Measurements from ENCODE around the gene ARF1. TPM values are rescaled to one million over a fixed set of nuclear protein-coding genes. Genes with fewer than 3 reads are reported as not detected.

Gene ARF1
- total RNA-seq, 1 donor = 339 TPM

- TF ChIP-seq, protein P1, sequence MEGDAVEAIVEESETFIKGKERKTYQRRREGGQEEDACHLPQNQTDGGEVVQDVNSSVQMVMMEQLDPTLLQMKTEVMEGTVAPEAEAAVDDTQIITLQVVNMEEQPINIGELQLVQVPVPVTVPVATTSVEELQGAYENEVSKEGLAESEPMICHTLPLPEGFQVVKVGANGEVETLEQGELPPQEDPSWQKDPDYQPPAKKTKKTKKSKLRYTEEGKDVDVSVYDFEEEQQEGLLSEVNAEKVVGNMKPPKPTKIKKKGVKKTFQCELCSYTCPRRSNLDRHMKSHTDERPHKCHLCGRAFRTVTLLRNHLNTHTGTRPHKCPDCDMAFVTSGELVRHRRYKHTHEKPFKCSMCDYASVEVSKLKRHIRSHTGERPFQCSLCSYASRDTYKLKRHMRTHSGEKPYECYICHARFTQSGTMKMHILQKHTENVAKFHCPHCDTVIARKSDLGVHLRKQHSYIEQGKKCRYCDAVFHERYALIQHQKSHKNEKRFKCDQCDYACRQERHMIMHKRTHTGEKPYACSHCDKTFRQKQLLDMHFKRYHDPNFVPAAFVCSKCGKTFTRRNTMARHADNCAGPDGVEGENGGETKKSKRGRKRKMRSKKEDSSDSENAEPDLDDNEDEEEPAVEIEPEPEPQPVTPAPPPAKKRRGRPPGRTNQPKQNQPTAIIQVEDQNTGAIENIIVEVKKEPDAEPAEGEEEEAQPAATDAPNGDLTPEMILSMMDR (IDR thresholded peaks at IDR 0.05; ENCODE audit: insufficient read depth, low read depth, low read length) = no peak
- DNase-seq (ENCODE audit: low read depth) = no peak
- no peak overlapping the region for H3K4me3 ChIP-seq (ENCODE audit: low read depth, low read length)
Observed at GRCh38 chr1:228098323-228098931, 15.9 kb downstream of the ARF1 start.

GRCh38 chr1:228099331-228099732 lies 16.8 kb downstream of the ARF1 start:
- no peak for DNase-seq (ENCODE audit: low read depth)
- H3K4me3 ChIP-seq (ENCODE audit: low read depth, low read length) = no peak overlapping the region
- TF ChIP-seq, protein P1 (IDR thresholded peaks at IDR 0.05; ENCODE audit: insufficient read depth, low read depth, low read length) = no peak

DNA sequence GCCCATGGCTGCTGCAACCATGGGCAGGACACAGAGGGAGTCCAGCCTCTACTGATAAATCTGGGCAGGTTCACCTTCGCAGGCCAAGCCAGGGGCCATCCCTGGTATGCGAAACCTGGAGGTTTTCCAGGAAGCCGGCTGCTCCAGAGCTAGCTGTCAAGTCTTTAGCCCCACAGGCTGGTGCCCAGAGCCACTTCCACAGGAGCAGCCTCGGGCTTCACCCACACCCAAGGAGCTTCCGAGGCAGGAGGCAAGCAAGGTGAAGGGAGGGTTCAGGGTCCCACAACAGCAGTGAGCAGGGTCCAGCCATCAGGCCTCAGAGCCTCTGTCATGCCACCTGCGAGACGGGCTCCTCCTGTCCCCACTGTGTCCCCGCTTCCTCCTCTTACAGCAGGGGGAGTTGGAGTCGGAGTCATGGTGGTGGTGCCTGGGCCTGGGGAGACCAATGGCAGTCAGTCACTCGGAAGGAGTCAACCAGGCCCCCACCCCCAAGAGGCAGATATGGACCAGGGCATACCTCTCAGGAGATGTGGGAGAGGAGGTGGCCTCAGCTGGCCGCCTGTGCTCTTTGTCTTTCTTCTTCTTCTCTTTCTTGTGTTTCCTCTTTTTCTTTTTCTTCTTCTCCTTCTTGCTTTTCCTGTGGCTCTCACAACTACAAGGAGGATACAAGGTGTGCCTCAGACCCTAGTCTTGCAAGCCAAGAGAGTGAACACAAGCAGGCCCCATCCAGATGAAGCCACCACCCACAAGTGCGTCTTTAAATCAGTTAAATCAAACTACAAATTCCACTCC lies 18.5 kb downstream of the ARF1 start:
- TF ChIP-seq, protein P1 (IDR thresholded peaks at IDR 0.05; ENCODE audit: insufficient read depth, low read depth, low read length) = no peak
- no peak overlapping the region for H3K4me3 ChIP-seq (ENCODE audit: low read depth, low read length)
- no peak for DNase-seq (ENCODE audit: low read depth)

- peak overlapping the region; percentile 93 for H3K4me3 ChIP-seq (ENCODE audit: low read depth, low read length)
- no peak for DNase-seq (ENCODE audit: low read depth)
- TF ChIP-seq, protein P1 (IDR thresholded peaks at IDR 0.05; ENCODE audit: insufficient read depth, low read depth, low read length) = no peak
Observed at GRCh38 chr1:228101614-228101993, 19.1 kb downstream of the ARF1 start.

DNA sequence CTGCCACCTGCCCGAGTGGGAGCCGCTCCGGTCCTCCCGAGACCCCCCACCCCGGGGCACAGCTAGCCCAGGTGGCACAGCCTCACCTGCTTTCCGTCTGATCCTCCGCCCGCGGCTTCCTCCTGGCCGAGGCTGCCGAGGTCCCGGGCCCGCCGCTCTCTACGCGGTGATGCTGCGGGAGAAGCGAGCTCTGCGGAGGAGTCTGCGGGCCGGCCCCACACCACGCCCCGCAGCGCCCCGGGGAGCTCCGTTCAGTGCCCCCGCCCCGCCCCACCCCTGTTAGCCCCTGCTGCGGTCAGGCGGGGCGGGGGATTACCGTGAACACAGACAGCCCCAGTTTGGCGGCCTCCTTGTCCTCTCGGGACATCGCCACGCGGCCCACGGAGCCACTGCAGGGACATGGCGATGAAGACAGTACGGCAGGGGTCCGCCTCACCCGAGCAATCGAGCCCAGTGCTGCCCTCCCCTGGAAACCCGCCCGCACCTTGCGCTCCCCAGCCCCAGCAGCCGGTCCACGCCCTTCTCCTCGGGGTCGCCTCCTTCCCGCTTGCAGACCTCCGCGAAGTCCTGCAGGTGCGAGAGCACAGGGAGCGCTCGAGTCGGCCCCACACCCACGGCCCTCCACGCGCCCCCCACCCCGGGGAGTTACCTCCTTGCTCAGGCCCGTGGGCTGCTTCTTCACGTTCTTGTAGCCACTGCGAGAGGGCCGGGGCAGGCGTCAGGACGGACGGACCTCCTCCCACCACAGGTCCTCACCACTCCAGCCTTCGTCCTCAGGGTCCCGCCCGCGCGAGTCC lies 19.7 kb downstream of the ARF1 start:
- TF ChIP-seq, protein P1 (IDR thresholded peaks at IDR 0.05; ENCODE audit: insufficient read depth, low read depth, low read length) = no peak
- H3K4me3 ChIP-seq (ENCODE audit: low read depth, low read length) = peak overlapping the region; percentile 93
- DNase-seq (ENCODE audit: low read depth) = peak; percentile 26

- peak within 1 kb of the TSS; percentile 93 for H3K4me3 ChIP-seq (ENCODE audit: low read depth, low read length)
- DNase-seq (ENCODE audit: low read depth) = peak; percentile 92
- TF ChIP-seq, protein P1 (IDR thresholded peaks at IDR 0.05; ENCODE audit: insufficient read depth, low read depth, low read length) = no peak
Observed at GRCh38 chr1:228102791-228103620, 20.5 kb downstream of the ARF1 start, which contains the start of gene C1orf35. Gene C1orf35, minus strand, starts transcription at chr1:228103325. Its CDS starts 98 bp downstream, at chr1:228103227.
